Skeletal muscle cell (primary cell): ENCODE data around the gene NT5C2.
"Not testable (repeated sequence)": the region's sequence is repeated elsewhere in the genome, so short reads cannot be mapped to it uniquely, and the experiment has no call there.

Experiments
- DNase-seq: peaks from one replicate; pipeline ENCODE4 v3.0.0-alpha.2; 2010; ENCODE audit warnings: low read depth
- H3K4me3 ChIP-seq: 2 replicates; pipeline ENCODE4 v1.5.1; 2011; ENCODE audit warnings: low read depth, mild to moderate bottlenecking, control low read depth, low read length, moderate library complexity

NT5C2 gene

GRCh38 chr10:103135168-103135567, 57.9 kb downstream of the NT5C2 start:
- not testable (repeated sequence) for DNase-seq, H3K4me3 ChIP-seq

GRCh38 chr10:103130910-103131309, 62.2 kb downstream of the NT5C2 start:
- no peak for DNase-seq

GRCh38 chr10:103130180-103130579, 62.9 kb downstream of the NT5C2 start:
- DNase-seq, H3K4me3 ChIP-seq: not testable (repeated sequence)

More at GRCh38 chr10:103130910-103131309, 62.2 kb downstream of the NT5C2 start:
- no peak overlapping the region for H3K4me3 ChIP-seq

GRCh38 chr10:103127241-103127640, 65.8 kb downstream of the NT5C2 start:
- no peak for DNase-seq
- no peak overlapping the region for H3K4me3 ChIP-seq

- DNase-seq = no peak
- H3K4me3 ChIP-seq = no peak overlapping the region
These were observed 67.5 kb downstream of the NT5C2 start for GRCh38 chr10:103125323-103126267.

- no peak for DNase-seq
These were observed 68.5 kb downstream of the NT5C2 start for GRCh38 chr10:103124420-103125096.

GRCh38 chr10:103123282-103124024, 69.6 kb downstream of the NT5C2 start:
- H3K4me3 ChIP-seq = no peak overlapping the region
- no peak for DNase-seq

More at GRCh38 chr10:103124420-103125096, 68.5 kb downstream of the NT5C2 start:
- no peak overlapping the region for H3K4me3 ChIP-seq

- no peak for DNase-seq
- no peak overlapping the region for H3K4me3 ChIP-seq
These were observed 71.9 kb downstream of the NT5C2 start for GRCh38 chr10:103120977-103121735.

GRCh38 chr10:103120546-103120945, 72.5 kb downstream of the NT5C2 start:
- H3K4me3 ChIP-seq = no peak overlapping the region
- no peak for DNase-seq

GRCh38 chr10:103117247-103117646, 75.8 kb downstream of the NT5C2 start:
- no peak overlapping the region for H3K4me3 ChIP-seq
- no peak for DNase-seq

GRCh38 chr10:103114876-103115275, 78.2 kb downstream of the NT5C2 start:
- no peak for DNase-seq
- no peak overlapping the region for H3K4me3 ChIP-seq

GRCh38 chr10:103111918-103112877, 80.9 kb downstream of the NT5C2 start:
- DNase-seq = no peak
- no peak overlapping the region for H3K4me3 ChIP-seq

- DNase-seq = peak; percentile 54
- H3K4me3 ChIP-seq = no peak overlapping the region
These were observed 81.8 kb downstream of the NT5C2 start for GRCh38 chr10:103111031-103111917.

GRCh38 chr10:103110407-103110806, 82.7 kb downstream of the NT5C2 start:
- no peak for DNase-seq
- no peak overlapping the region for H3K4me3 ChIP-seq

GRCh38 chr10:103109821-103110220, 83.3 kb downstream of the NT5C2 start:
- no peak for DNase-seq
- H3K4me3 ChIP-seq = no peak overlapping the region

GRCh38 chr10:103106539-103106938, 86.5 kb downstream of the NT5C2 start:
- DNase-seq = no peak
- no peak overlapping the region for H3K4me3 ChIP-seq

GRCh38 chr10:103105462-103105861, 87.6 kb downstream of the NT5C2 start:
- no peak overlapping the region for H3K4me3 ChIP-seq
- no peak for DNase-seq
